GM19239 (cell line): ENCODE measurements around the gene COL18A1.

Experiments used
- DNase-seq: peaks from one replicate; pipeline ENCODE4 v3.0.0; 2011; ENCODE audit warnings: low spot score; ENCODE audit not compliant: insufficient read length
- FAIRE-seq: peaks from 2 replicates; lab custom pipeline; 2011; peaks lifted over from hg19 to GRCh38; lab: Jason Lieb, UNC

The COL18A1 gene

GRCh38 chr21:45421846-45422775 is 17.1 kb downstream of the COL18A1 start:
- DNase-seq = no peak
- FAIRE-seq = no peak

DNA sequence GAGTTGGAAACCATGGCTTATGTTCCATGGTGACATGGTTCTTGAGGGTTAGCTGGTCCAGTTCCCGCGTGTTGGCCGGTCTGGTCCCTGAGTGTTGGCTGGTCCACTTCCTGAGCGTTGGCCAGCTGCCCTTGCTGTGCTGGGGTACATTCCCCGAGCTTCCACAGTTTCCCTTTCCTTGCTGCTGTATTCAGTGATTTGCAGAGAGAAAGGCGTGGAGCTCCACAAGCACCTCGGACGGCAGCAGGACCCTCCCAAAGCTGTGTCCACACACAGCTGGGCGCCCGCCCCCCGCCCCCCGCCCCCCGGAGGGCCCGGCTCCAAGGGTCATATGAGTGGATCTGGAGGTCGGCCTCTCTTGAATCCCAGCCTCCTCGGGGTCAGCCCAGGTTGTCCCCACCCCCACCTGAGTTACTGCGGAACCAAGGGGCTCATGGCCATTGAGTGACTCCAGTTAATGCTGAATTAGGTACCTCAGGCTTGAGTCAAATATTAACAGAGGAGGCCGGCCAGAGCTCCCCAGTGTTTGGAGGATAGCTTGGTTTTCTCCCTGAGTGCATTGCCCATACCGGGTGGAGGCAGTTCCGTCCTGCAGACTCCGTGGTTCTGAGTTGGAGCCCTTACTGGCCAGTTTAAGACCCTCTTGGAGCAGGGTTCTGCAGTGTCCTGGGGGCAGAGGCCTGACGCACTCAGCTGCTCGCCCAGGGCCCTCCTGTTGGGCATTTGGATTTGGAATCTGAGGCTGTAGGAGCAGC is 18.4 kb downstream of the COL18A1 start:
- no peak for DNase-seq

DNA sequence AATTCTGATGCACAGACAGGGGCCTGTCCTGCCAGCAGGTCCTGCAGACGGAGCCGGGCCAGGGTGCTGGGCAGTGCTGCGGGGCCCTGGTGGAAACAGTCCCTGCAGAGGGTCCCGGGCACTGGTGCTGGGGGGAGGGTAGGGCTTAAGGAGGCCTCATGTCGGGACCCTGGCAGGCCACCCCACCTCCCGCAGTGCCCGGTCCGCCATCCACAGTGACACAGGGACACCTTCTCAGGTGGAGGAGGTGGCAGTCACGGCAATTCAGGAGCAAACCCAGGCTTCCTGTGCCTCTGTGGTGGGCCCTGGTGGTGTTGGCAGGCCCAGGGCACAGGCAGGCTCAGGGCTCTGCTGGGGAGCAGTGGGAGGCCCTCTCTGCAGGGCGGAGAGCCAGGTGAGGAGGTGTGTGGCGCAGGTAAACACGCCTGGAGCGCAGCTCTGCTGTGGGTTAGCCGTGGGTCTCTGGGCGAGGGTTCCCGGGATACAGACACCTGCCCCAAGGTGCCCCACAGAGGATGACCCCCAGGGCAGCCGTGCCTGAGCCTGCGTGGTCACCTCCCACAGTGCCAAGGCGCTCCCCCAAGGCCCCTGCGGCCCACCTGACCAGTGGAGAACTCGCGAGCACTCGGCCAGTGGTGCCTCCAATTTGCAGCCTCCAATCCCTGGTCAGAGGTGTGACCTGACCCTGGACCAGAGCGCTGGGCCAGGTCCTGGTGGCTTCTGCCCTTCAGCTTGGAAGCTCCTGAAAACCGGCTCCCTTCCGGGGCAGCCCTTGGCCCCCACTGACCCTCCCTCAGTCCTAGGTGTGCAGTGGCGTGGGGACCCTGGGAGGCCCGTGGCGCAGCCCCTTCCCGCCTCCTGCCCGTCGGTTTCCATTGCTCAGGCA is 19.2 kb downstream of the COL18A1 start:
- DNase-seq (no peak), FAIRE-seq (no peak)

More for the DNA sequence above, 18.4 kb downstream of the COL18A1 start:
- no peak for FAIRE-seq

- no peak for FAIRE-seq
Observed at GRCh38 chr21:45424854-45425795, 20.2 kb downstream of the COL18A1 start.

DNA sequence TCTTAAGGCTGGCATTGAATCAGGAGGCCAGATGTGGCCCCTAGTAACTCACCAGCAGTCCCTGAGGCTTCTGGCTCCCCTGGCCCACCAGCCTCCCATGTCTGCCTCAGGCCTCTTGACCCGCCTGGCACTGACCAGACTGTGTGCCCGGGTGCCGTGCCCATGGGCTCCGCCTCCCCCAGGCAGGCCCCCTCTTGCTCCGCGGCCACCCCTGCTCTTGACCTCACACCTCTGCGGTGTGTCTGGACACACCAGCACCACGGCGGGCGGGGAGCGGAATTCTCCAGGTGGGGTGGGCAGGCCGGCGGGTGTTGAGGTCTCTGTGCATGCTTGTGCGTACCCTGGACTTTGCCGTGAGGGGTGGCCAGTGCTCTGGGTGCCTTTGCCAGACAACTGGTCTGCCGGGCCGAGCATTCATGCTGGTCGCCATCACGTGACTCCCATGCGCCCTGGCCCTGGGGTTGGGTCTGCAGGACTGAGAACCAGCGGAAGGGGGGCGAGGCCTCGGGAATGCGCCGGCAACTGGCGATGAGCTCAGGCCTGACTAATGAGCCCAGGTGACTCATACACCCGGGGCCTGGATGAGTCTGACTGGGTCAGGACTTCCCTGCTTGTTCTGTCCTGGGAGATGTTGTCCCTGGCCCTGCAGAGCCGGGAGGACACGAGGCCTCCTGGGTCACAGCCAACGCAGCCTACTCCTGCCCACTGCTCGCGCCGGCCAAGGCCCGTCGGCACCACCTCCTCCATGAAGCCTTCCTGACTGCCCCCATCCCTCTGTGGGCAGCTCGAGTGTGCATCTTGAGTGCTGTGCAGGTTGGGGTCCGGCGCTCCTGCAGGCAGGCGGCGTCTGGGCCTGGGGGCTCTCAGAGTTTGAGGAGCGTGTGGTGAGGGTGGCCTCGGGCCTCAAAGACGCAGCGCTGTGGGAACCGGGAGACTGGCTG is 22.6 kb downstream of the COL18A1 start:
- DNase-seq = no peak
- no peak for FAIRE-seq

More at GRCh38 chr21:45424854-45425795, 20.2 kb downstream of the COL18A1 start:
- no peak for DNase-seq

DNA sequence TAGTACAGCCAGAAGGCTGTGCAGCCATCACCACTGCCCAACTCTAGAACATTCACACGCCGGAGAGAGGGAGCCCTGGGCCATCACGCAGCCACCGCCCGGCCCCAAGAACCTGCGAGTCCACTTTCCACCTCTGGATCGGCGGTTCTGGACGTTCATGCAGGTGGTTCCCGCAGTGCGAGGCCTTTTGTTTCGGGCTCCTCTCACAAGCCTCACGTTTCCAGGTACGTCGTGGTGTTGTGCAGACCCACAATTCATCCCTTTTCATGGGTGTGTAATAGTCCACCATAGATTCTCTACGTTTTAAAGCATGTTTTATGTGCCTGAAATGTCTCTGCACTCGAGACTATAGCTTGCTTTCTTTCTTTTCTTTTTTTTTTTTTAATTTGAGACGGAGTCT is 23.6 kb downstream of the COL18A1 start:
- DNase-seq = no peak
- FAIRE-seq = no peak

GRCh38 chr21:45429221-45430175 is 24.5 kb downstream of the COL18A1 start:
- FAIRE-seq (no peak), DNase-seq (no peak)

DNA sequence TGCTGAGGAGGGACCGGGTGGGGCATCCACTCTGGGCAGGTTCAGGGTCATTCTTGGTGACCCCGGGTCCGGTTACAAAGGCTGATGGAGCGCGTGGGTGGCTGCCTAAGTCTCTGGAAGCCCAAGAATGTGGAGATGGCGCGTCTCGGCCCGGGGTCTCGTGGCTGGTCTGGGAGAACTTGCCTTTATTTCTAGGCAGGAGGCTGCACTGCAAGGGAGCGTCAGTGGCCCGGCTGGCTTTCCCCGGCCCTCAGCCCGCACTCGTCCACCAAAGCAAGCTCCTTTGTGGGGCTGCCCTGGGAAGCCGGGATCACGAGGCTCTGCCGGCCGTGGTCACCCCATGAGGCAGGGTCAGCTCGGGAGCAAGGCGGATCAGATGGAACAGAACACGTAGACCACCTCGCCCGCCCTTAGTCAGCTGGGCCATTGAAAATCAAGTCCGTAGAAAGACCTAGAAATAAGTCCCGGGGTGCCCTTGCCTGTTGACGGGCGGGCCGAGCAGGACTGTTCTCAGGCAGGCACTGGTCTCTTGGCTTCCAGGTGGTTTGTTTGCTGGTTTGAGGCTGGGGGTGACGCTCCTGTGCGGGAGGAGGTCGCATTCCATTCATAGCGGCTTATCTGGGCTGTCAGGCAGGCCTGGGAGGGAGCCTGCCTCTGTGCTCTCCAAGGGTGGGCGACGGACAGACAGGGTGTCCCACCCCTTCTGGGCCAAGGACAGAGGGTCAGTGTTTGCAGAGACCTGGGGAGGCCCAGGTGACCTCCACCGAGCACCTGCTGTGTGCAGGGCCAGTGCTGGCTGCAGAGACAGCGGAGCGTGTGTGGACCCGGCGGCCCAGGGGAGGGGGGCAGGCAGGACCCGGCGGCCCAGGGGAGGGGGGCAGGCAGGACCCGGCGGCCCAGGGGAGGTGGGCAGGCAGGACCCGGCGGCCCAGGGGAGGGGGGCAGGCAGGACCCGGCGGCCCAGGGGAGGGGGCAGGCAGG is 25.8 kb downstream of the COL18A1 start:
- FAIRE-seq (no peak), DNase-seq (no peak)

GRCh38 chr21:45431781-45432572 is 27.0 kb downstream of the COL18A1 start:
- FAIRE-seq = no peak
- no peak for DNase-seq

DNA sequence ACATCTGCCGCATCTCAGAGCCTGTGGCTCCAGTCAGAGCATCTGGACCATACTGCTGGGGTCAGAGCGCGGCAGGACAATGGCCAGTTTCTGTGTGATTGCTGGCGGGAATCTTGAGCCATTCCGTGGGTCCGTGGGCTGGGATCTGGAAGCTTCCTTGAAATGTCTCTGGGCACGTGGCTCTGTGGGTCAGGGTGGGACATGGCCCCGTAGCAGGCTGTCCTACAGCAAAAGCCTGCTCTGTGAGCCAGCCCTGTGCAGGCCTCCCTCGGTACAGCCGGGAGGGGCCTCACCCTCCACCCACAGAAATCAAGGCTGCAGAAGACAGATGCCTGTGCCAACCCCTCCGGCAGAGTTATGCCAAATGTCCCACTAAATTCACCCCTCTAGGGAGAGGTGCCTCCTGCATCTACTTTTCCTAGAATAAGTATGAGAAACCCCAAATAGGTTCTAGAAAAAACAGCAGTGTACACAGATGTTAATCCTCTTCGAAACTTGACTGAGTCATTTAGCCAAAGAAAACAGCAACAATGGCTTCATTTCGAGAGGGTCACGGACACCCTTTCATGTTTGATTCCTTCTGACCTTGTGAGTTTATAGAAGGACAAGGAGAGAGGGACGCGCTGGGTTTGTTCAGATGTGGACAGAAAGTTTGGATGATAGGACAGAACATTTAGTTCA is 27.8 kb downstream of the COL18A1 start:
- FAIRE-seq (no peak), DNase-seq (no peak)

- FAIRE-seq = no peak
- no peak for DNase-seq
Observed at GRCh38 chr21:45433301-45433700, 28.3 kb downstream of the COL18A1 start.

- FAIRE-seq (no peak), DNase-seq (no peak)
Observed at GRCh38 chr21:45433911-45434644, 29.1 kb downstream of the COL18A1 start.

- DNase-seq (no peak), FAIRE-seq (no peak)
Observed at GRCh38 chr21:45434645-45435217, 29.8 kb downstream of the COL18A1 start.
